ENCODE results near the gene F2.
"Not testable (repeated sequence)": the region's sequence is repeated elsewhere in the genome, so short reads cannot be mapped to it uniquely, and the experiment has no call there.

Gene F2

DNA sequence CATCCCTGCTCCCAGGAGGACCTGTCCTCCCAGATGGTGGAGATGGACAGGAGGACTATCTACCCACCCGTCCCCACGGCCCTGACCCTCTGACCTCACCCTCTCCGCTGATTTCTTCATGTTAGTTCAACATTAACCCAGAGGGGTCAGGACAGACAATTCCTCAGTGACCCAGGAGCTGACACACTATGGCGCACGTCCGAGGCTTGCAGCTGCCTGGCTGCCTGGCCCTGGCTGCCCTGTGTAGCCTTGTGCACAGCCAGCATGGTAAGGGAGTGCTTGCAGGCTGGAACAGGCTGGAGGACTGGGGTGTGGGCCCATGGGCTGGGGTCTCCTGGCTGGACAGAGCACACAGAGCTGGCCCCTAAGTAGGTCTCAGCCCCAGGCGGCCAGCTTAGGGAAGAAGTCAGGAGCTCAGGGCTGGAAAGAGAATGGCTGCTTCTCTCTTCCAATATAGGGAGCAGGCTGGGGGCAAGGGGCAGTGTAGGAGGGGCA, at the start of gene F2:
Gene F2, plus strand, starts transcription at position 166 of the 495 bp plus-strand sequence. Its CDS starts 23 bp downstream, at position 189.
- in situ Hi-C loops (cut with HindIII; ENCODE audit: low sequenced_read_pairs), result no loop called here

DNA sequence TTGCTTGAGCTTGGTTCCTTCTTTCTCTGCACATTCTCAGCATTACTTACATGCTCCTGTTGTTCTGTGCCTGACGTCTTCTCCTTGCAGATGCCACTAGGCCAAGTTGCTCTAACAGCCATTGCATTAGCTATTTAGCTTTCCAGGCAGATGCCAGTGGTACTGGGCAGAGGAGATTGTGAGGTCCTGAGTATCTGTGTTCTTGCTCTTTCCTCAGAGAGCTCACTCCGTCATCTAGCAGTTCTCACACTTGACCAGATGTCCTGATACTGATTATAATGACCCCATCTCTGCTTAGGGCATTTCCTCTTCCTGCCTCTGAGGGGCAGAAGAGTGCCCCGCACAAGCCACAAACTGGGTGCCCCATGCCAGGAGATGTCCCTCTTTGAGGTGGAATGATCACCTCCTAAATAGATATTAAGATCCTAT, 49.3 kb upstream of the F2 start:
- in situ Hi-C loops (cut with HindIII; ENCODE audit: low sequenced_read_pairs), result no loop called here

- in situ Hi-C loops (cut with HindIII; ENCODE audit: low sequenced_read_pairs), result not testable (repeated sequence)
These were observed 48.5 kb upstream of the F2 start for GRCh38 chr11:46670521-46670920.

DNA sequence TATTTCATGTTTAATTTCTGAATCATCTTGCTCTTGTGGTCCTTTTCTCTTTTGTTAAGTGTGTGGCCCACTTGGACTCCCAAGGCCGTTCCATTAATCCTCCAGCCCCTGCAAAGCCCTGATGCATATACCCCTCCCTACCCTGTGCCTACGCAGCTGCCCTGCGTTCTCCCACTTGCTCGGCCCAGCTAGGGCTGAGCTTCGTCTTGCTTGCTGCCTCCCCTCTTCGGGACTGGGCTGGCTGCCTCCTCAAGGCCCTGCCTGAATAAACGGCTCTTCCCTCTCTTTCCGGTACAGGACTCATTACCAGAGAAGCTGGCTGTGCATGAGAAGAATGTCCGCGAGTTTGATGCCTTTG, 47.1 kb upstream of the F2 start:
- in situ Hi-C loops (cut with HindIII; ENCODE audit: low sequenced_read_pairs), result no loop called here

DNA sequence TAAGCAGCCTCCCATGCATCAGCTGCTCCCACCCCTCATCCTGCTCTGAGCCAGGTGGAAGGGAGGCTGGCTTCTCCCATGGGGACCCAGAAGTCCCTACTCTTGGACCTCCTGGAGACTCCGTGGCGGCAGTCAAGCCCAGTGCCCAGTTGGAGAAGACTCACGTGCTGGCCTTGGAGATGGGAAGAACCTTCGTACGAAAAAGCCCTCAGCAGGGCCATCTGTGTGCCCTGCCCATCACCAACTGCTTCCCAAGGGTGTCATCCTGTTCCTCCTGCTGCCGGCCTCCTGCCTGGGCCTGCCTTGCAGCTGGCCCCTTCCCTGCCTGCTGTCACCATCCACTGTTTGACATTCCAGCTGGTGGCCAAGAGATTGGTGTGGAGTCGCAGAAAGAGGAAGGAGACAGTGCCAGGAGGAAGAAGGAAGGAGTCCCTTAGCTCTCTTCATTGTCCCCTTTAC, 46.6 kb upstream of the F2 start:
- in situ Hi-C loops (cut with HindIII; ENCODE audit: low sequenced_read_pairs), result no loop called here

GRCh38 chr11:46673713-46674462, 45.1 kb upstream of the F2 start:
- in situ Hi-C loops (cut with HindIII; ENCODE audit: low sequenced_read_pairs), result no loop called here

- in situ Hi-C loops (cut with HindIII; ENCODE audit: low sequenced_read_pairs), result no loop called here
These were observed 44.3 kb upstream of the F2 start for GRCh38 chr11:46674463-46675287.

GRCh38 chr11:46675288-46675851, 43.6 kb upstream of the F2 start:
- in situ Hi-C loops (cut with HindIII; ENCODE audit: low sequenced_read_pairs), result no loop called here

- in situ Hi-C loops (cut with HindIII; ENCODE audit: low sequenced_read_pairs), result no loop called here
These were observed 43.1 kb upstream of the F2 start for GRCh38 chr11:46675949-46676348.

DNA sequence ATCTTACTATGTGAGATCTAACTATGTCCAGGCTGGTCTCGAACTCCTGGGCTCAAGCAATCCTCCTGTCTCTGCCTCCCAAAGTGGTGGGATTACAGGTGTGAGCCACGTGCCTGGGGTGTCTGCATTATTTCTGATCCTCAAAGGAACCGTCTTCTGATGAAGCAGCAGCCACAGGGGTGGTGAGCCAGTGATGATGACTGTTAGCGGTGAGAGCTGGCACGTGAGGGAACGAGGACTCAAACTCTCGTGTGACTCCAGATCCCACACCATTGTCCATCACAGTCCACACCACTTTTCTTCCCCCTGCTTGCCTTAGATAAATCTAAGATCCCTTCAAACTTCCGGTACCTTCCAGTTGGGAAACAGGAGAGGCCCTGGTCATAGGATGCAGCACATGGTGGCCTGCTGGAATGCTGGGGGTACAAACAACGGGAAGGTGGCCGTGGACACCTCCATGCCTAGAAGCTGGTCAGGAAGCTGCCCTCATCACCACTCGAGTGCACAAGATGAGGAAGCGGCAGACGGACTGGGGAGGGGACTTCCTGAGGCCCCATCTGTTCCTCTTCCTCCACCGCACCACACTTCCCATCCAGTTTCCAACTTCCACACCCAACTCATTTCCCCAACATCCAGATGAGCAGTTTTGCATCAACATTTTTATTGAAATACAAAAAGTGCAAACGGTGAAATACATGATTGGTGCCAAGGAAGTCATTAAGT, 42.4 kb upstream of the F2 start:
- in situ Hi-C loops (cut with HindIII; ENCODE audit: low sequenced_read_pairs), result no loop called here

DNA sequence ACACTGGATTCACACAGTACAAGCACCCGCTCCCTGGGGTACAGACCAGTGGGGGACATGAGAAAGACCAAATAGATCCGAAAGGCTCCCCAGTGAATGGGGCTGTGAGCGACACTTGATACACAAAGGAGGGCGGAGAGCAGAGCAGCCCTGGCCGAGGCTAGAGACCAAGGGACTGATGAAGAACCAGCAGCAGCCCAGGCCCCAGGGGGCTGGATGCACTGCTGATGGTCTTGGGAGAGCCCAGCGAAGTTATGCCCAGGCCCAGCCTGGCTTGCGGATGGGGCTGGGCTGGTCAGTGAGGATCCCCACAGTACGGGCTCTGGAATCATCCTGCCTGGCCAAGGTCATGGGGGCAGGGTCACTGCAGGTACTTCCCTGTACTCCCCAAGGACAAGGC, 41.8 kb upstream of the F2 start:
- in situ Hi-C loops (cut with HindIII; ENCODE audit: low sequenced_read_pairs), result no loop called here

GRCh38 chr11:46677991-46678740, 40.8 kb upstream of the F2 start:
- in situ Hi-C loops (cut with HindIII; ENCODE audit: low sequenced_read_pairs), result no loop called here

DNA sequence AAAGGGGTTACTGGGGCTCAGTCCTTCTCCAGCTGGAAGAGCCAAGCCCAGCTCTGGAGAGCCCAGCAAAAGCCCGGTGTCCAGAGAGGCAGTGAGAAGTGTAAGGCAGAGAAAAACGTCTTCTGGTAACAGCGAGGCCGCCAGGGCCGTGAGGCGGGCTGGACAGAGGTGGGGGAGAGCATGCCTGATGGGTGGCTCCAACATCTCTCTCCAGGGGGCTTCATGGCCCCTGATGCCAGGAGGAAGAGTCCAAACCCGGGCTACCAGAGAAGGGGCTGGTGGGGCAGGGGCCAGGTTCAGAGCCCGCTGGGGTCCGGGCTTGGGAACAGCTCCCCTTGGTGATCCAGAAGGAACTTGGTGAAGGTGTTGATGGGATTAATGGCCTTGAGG, 40.3 kb upstream of the F2 start:
- in situ Hi-C loops (cut with HindIII; ENCODE audit: low sequenced_read_pairs), result no loop called here

GRCh38 chr11:46679241-46680163, 39.5 kb upstream of the F2 start:
- in situ Hi-C loops (cut with HindIII; ENCODE audit: low sequenced_read_pairs), result no loop called here

GRCh38 chr11:46680164-46680760, 38.8 kb upstream of the F2 start:
- in situ Hi-C loops (cut with HindIII; ENCODE audit: low sequenced_read_pairs), result no loop called here

- in situ Hi-C loops (cut with HindIII; ENCODE audit: low sequenced_read_pairs), result no loop called here
These were observed 38.2 kb upstream of the F2 start for GRCh38 chr11:46680815-46681214.

- in situ Hi-C loops (cut with HindIII; ENCODE audit: low sequenced_read_pairs), result no loop called here
These were observed 37.2 kb upstream of the F2 start for GRCh38 chr11:46681814-46682213.

- in situ Hi-C loops (cut with HindIII; ENCODE audit: low sequenced_read_pairs), result no loop called here
These were observed 36.0 kb upstream of the F2 start for GRCh38 chr11:46682773-46683752.
